DOHH2 (cell line): ENCODE measurements around the gene GCGR.

ENCODE experiments used
- EZH2phosphoT487 ChIP-seq: fragments of 200-600 bp; sonication (generic); IDR thresholded peaks from 2 replicates; pipeline ENCODE4 v1.6.1; 2017; ENCODE audit warnings: borderline replicate concordance, mild to moderate bottlenecking, antibody characterized with exemption, low read length, moderate library complexity, mixed read lengths
- TF ChIP-seq, protein P1 (sequence below): fragments of 200-600 bp; sonication (generic); IDR thresholded peaks from one replicate; pipeline ENCODE4 v1.5.1; 2014; ENCODE audit warnings: antibody characterized with exemption, mild to moderate bottlenecking, low read depth, low read length; ENCODE audit not compliant: poor library complexity, severe bottlenecking

DNA sequence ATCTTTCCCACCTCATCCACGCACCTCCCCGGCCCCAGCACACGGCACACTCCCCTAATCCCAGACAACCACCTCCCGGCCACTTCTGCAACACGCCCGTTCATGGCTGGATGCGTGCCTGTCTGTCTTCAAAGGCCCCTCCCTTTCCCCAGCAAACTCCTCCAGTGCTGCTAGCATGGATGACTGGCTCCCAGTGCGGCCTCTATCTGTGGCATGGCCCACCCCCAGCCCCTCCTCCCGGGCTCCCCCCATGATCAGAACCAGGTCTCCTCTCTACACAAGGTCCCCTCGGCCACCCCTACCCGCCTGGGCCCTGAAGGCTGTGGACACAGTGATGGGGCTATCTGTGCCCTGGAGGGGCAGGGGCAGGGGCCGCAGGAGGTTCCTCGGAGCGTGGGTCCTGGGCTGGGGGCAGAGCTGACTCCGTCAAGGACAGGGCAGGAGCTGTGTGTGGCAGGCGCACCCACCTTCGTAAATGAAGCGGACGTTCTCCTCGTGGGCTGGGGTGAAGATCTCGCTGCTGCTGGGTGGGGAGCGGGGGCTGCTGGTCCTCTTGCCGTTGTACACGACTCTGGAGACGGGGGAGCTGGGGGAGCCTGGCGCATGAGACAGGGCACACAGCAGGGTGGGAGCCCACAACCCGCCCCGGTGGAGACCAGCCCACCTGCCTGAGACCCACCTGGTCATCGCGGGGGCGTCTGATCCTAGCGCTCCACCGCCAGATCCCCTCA lies 20.0 kb downstream of the GCGR start:
- TF ChIP-seq, protein P1, sequence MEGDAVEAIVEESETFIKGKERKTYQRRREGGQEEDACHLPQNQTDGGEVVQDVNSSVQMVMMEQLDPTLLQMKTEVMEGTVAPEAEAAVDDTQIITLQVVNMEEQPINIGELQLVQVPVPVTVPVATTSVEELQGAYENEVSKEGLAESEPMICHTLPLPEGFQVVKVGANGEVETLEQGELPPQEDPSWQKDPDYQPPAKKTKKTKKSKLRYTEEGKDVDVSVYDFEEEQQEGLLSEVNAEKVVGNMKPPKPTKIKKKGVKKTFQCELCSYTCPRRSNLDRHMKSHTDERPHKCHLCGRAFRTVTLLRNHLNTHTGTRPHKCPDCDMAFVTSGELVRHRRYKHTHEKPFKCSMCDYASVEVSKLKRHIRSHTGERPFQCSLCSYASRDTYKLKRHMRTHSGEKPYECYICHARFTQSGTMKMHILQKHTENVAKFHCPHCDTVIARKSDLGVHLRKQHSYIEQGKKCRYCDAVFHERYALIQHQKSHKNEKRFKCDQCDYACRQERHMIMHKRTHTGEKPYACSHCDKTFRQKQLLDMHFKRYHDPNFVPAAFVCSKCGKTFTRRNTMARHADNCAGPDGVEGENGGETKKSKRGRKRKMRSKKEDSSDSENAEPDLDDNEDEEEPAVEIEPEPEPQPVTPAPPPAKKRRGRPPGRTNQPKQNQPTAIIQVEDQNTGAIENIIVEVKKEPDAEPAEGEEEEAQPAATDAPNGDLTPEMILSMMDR = no peak
- TF ChIP-seq EZH2phosphoT487 = no peak
